ENCODE data around the gene CTIF. TPM values are rescaled to one million over a fixed set of nuclear protein-coding genes. Genes with fewer than 3 reads are reported as not detected.

CTIF gene
- total RNA-seq, 1 experiment from 2014 or later, result 5.8 TPM

DNA sequence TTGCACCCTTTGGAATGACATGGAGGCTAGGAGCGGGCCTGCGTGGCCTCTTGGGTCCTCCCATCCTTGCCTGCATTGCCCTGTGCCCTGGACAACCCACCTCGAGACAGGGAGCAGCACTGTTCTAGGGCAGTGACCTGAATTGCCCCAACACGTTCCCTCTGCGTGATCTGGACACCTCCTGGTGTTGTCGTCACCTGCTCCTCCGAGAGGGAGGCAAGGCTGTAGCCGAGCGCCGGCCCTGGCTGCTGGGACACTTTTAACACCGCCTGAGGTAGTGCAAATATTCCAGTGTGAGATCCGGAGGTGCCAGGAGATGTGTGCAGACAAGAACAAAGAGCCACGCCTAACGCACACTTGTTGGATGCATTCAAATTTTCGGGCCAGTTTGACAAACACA is 280.4 kb downstream of the CTIF start:
- no peak overlapping the region for H3K27ac ChIP-seq (ENCODE audit: low read length)
- ATAC-seq, result no peak
- CTCF ChIA-PET, result no interaction called here
- intact Hi-C loops (cut with micrococcal nuclease), result no loop called here
- no peaks in the 10 kb centered on the region for H4K20me1 ChIP-seq (ENCODE audit: low read length)
- H3K4me1 ChIP-seq (ENCODE audit: insufficient read depth, low read length), result peaks cover 5% of the 10 kb centered on the region; the same call in 1 of the 2 replicates
- no peak overlapping the region for H3K9ac ChIP-seq (ENCODE audit: low read length)
- no TSS peak for BruUV-seq (replicated peaks)
- no peak for TF ChIP-seq EZH2 (IDR thresholded peaks at IDR 0.05; ENCODE audit: low read length, unreplicated experiment)
- no peak for TF ChIP-seq EZH2phosphoT487 (IDR thresholded peaks at IDR 0.05; ENCODE audit: borderline replicate concordance, low read length)
- TF ChIP-seq, protein P1, sequence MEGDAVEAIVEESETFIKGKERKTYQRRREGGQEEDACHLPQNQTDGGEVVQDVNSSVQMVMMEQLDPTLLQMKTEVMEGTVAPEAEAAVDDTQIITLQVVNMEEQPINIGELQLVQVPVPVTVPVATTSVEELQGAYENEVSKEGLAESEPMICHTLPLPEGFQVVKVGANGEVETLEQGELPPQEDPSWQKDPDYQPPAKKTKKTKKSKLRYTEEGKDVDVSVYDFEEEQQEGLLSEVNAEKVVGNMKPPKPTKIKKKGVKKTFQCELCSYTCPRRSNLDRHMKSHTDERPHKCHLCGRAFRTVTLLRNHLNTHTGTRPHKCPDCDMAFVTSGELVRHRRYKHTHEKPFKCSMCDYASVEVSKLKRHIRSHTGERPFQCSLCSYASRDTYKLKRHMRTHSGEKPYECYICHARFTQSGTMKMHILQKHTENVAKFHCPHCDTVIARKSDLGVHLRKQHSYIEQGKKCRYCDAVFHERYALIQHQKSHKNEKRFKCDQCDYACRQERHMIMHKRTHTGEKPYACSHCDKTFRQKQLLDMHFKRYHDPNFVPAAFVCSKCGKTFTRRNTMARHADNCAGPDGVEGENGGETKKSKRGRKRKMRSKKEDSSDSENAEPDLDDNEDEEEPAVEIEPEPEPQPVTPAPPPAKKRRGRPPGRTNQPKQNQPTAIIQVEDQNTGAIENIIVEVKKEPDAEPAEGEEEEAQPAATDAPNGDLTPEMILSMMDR (conservative IDR thresholded peaks at IDR 0.05; ENCODE audit: low read depth, low read length), result no peak
- no peaks in the 10 kb centered on the region for H3K9me2 ChIP-seq (replicated peaks; ENCODE audit: low read length)
- no peak for DNase-seq
- H3K4me2 ChIP-seq (ENCODE audit: low read length), result no peak overlapping the region
- no peaks in the 10 kb centered on the region for H3K27me3 ChIP-seq (ENCODE audit: low read length)
- no peak overlapping the region for H3K4me3 ChIP-seq (ENCODE audit: low read length)
- H3K36me3 ChIP-seq (ENCODE audit: low read depth, low read length), result no peaks in the 10 kb centered on the region
- H2AFZ ChIP-seq (ENCODE audit: low read length), result no peak overlapping the region
- H3K9me3 ChIP-seq (ENCODE audit: low read length), result no peaks in the 10 kb centered on the region
- H3K79me2 ChIP-seq (ENCODE audit: low read length), result no peaks in the 10 kb centered on the region
- POLR2A ChIA-PET (ENCODE audit: unreplicated experiment), result no interaction called here
- H3F3A ChIP-seq (ENCODE audit: low read length, unreplicated experiment), result no peaks in the 10 kb centered on the region

DNA sequence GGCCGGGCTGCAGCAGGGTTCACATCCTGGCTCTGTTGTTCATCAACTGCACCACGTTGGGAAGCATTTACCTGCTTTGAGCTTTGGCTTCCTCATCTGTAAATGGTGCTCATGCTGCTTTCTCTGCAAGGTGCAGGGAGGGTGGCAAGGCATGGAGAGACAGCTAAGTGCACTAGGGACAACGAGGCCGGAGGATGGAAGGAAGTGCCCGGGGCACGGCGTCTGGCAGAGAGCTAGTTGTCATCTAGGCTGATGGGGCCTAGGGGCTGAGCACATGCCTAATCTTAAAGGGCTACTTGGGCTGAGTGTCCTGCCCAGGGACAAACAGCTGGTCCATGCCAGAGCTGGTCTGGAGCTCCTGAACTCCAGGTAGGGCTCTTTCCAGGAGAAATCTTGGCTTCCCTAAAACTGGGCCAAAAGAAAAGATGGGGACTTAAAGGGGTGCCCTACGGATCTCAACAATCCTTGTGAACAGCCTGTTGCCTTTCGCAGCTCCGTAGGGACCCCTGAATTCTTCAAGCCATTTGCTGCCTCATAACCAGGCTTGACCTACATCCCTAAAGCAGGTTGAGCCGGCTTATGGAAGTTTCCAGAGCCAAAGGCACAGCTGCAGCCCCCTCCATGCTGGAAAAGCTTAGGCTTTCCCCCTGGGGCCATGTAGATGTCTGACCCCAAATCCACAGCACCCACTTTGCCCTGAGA is 281.1 kb downstream of the CTIF start:
- H4K20me1 ChIP-seq (ENCODE audit: low read length), result no peaks in the 10 kb centered on the region
- DNase-seq, result no peak
- H3K27ac ChIP-seq (ENCODE audit: low read length), result no peak overlapping the region
- no peak overlapping the region for H3K4me3 ChIP-seq (ENCODE audit: low read length)
- no peaks in the 10 kb centered on the region for H3K79me2 ChIP-seq (ENCODE audit: low read length)
- no peaks in the 10 kb centered on the region for H3F3A ChIP-seq (ENCODE audit: low read length, unreplicated experiment)
- no peak overlapping the region for H2AFZ ChIP-seq (ENCODE audit: low read length)
- no peaks in the 10 kb centered on the region for H3K4me1 ChIP-seq (ENCODE audit: insufficient read depth, low read length)
- no peaks in the 10 kb centered on the region for H3K9me2 ChIP-seq (replicated peaks; ENCODE audit: low read length)
- ChIA-PET POLR2A (ENCODE audit: unreplicated experiment) (no interaction called here), CTCF (no interaction called here)
- intact Hi-C loops (cut with micrococcal nuclease), result no loop called here
- ATAC-seq, result no peak
- H3K4me2 ChIP-seq (ENCODE audit: low read length), result no peak overlapping the region
- TF ChIP-seq EZH2phosphoT487 (IDR thresholded peaks at IDR 0.05; ENCODE audit: borderline replicate concordance, low read length) (no peak), EZH2 (IDR thresholded peaks at IDR 0.05; ENCODE audit: low read length, unreplicated experiment) (no peak)
- TF ChIP-seq, protein P1 (conservative IDR thresholded peaks at IDR 0.05; ENCODE audit: low read depth, low read length), result no peak
- no peaks in the 10 kb centered on the region for H3K27me3 ChIP-seq (ENCODE audit: low read length)
- H3K36me3 ChIP-seq (ENCODE audit: low read depth, low read length), result no peaks in the 10 kb centered on the region
- no peak overlapping the region for H3K9ac ChIP-seq (ENCODE audit: low read length)
- H3K9me3 ChIP-seq (ENCODE audit: low read length), result no peaks in the 10 kb centered on the region
- no TSS peak for BruUV-seq (replicated peaks)

GRCh38 chr18:48820483-48821250 is 281.8 kb downstream of the CTIF start:
- Histone ChIP-seq H3K36me3 (ENCODE audit: low read depth, low read length) (no peaks in the 10 kb centered on the region), H3K79me2 (ENCODE audit: low read length) (no peaks in the 10 kb centered on the region), H3K4me1 (ENCODE audit: insufficient read depth, low read length) (no peaks in the 10 kb centered on the region), H3K27me3 (ENCODE audit: low read length) (no peaks in the 10 kb centered on the region), H3K9me2 (replicated peaks; ENCODE audit: low read length) (no peaks in the 10 kb centered on the region), H2AFZ (ENCODE audit: low read length) (no peak overlapping the region), H3K9ac (ENCODE audit: low read length) (no peak overlapping the region), H3K4me2 (ENCODE audit: low read length) (no peak overlapping the region), H3K9me3 (ENCODE audit: low read length) (no peaks in the 10 kb centered on the region), H3F3A (ENCODE audit: low read length, unreplicated experiment) (no peaks in the 10 kb centered on the region), H4K20me1 (ENCODE audit: low read length) (no peaks in the 10 kb centered on the region), H3K4me3 (ENCODE audit: low read length) (no peak overlapping the region), H3K27ac (ENCODE audit: low read length) (no peak overlapping the region)
- ChIA-PET POLR2A (ENCODE audit: unreplicated experiment) (no interaction called here), CTCF (no interaction called here)
- TF ChIP-seq EZH2 (IDR thresholded peaks at IDR 0.05; ENCODE audit: low read length, unreplicated experiment), result no peak
- no peak for TF ChIP-seq EZH2phosphoT487 (IDR thresholded peaks at IDR 0.05; ENCODE audit: borderline replicate concordance, low read length)
- TF ChIP-seq, protein P1 (conservative IDR thresholded peaks at IDR 0.05; ENCODE audit: low read depth, low read length), result no peak
- DNase-seq (no peak), ATAC-seq (no peak)
- BruUV-seq (replicated peaks), result no TSS peak
- intact Hi-C loops (cut with micrococcal nuclease), result no loop called here
